ENCODE results near the gene LNP1. TPM values are rescaled to one million over a fixed set of nuclear protein-coding genes. Genes with fewer than 3 reads are reported as not detected.

Gene LNP1
- polyA plus RNA-seq, 1 donor (not counting 4 experiments of a cell fraction or from before 2014, with no cell fraction given), result 0.64 TPM

- TF ChIP-seq CTCF (optimal IDR thresholded peaks at IDR 0.05 in 1 of 3, IDR thresholded peaks at IDR 0.05 in 1 of 3, conservative IDR thresholded peaks at IDR 0.05 in 1 of 3; ENCODE audit: extremely low read depth in 1 of 3, insufficient read depth in 2 of 3, low read length in 3 of 3) (no peak), EZH2 (IDR thresholded peaks at IDR 0.05; ENCODE audit: low read length) (no peak)
- dilution Hi-C loops (cut with MboI; ENCODE audit: extremely low pct_ligation_motif_present, low sequenced_read_pairs), result no loop called here
- H3K27ac ChIP-seq (ENCODE audit: control insufficient read depth, insufficient read depth, low read length), result no peak overlapping the region
- H3K4me3 ChIP-seq (ENCODE audit: control insufficient read depth in 2 of 3, extremely low read depth in 1 of 3, insufficient read depth in 2 of 3, low read depth in 1 of 3, low read length in 3 of 3), result no peak overlapping the region
- no peak overlapping the region for H3K9ac ChIP-seq (ENCODE audit: control insufficient read depth, extremely low read depth, insufficient read depth, low read length)
- H3K79me2 ChIP-seq (ENCODE audit: control insufficient read depth, insufficient read depth, low read length), result no peaks in the 10 kb centered on the region
- H4K20me1 ChIP-seq (ENCODE audit: control insufficient read depth, extremely low read depth, insufficient read depth, low read length), result no peaks in the 10 kb centered on the region
- FAIRE-seq (no peak), DNase-seq (ENCODE audit: low read depth, low spot score) (no peak)
- no peaks in the 10 kb centered on the region for H3K9me3 ChIP-seq (ENCODE audit: control insufficient read depth, low read depth, low read length)
- no peak overlapping the region for H2AFZ ChIP-seq (ENCODE audit: control insufficient read depth, low read length)
- no peaks in the 10 kb centered on the region for H3K9me1 ChIP-seq (ENCODE audit: control insufficient read depth, extremely low read depth, insufficient read depth, low read length)
- H3K27me3 ChIP-seq (ENCODE audit: control insufficient read depth, extremely low read depth, insufficient read depth, low read length), result no peaks in the 10 kb centered on the region
- H3K36me3 ChIP-seq (ENCODE audit: control insufficient read depth in 2 of 2, extremely low read depth in 1 of 2, insufficient read depth in 2 of 2, low read length in 2 of 2), result peaks cover 11 to 13% of the 10 kb centered on the region in 2 experiments
- H3K4me2 ChIP-seq (ENCODE audit: control insufficient read depth, extremely low read depth, insufficient read depth, low read depth, low read length), result no peak overlapping the region
- H3K4me1 ChIP-seq (ENCODE audit: control insufficient read depth, extremely low read depth, insufficient read depth, low read length), result no peaks in the 10 kb centered on the region
Observed at GRCh38 chr3:100376301-100376700, 25.0 kb upstream of the LNP1 start.

GRCh38 chr3:100384733-100385525 is 16.4 kb upstream of the LNP1 start:
- H3K9me3 ChIP-seq (ENCODE audit: control insufficient read depth, low read depth, low read length), result no peaks in the 10 kb centered on the region
- no peak overlapping the region for H3K27ac ChIP-seq (ENCODE audit: control insufficient read depth, insufficient read depth, low read length)
- dilution Hi-C loops (cut with MboI; ENCODE audit: extremely low pct_ligation_motif_present, low sequenced_read_pairs), result no loop called here
- DNase-seq (ENCODE audit: low read depth, low spot score) (no peak), FAIRE-seq (peak; percentile 43)
- H3K79me2 ChIP-seq (ENCODE audit: control insufficient read depth, insufficient read depth, low read length), result peaks cover 29% of the 10 kb centered on the region
- H3K4me1 ChIP-seq (ENCODE audit: control insufficient read depth, extremely low read depth, insufficient read depth, low read length), result no peaks in the 10 kb centered on the region
- H3K4me2 ChIP-seq (ENCODE audit: control insufficient read depth, extremely low read depth, insufficient read depth, low read depth, low read length), result no peak overlapping the region
- peaks cover 6 to 23% of the 10 kb centered on the region in 2 experiments for H3K36me3 ChIP-seq (ENCODE audit: control insufficient read depth in 2 of 2, extremely low read depth in 1 of 2, insufficient read depth in 2 of 2, low read length in 2 of 2)
- H2AFZ ChIP-seq (ENCODE audit: control insufficient read depth, low read length), result no peak overlapping the region
- H3K9ac ChIP-seq (ENCODE audit: control insufficient read depth, extremely low read depth, insufficient read depth, low read length), result no peak overlapping the region
- H3K4me3 ChIP-seq (ENCODE audit: control insufficient read depth in 2 of 3, extremely low read depth in 1 of 3, insufficient read depth in 2 of 3, low read depth in 1 of 3, low read length in 3 of 3), result no peak overlapping the region
- H3K27me3 ChIP-seq (ENCODE audit: control insufficient read depth, extremely low read depth, insufficient read depth, low read length), result no peaks in the 10 kb centered on the region
- TF ChIP-seq CTCF (optimal IDR thresholded peaks at IDR 0.05 in 1 of 3, IDR thresholded peaks at IDR 0.05 in 1 of 3, conservative IDR thresholded peaks at IDR 0.05 in 1 of 3; ENCODE audit: extremely low read depth in 1 of 3, insufficient read depth in 2 of 3, low read length in 3 of 3) (no peak), EZH2 (IDR thresholded peaks at IDR 0.05; ENCODE audit: low read length) (no peak)
- H3K9me1 ChIP-seq (ENCODE audit: control insufficient read depth, extremely low read depth, insufficient read depth, low read length), result peaks cover 2% of the 10 kb centered on the region
- H4K20me1 ChIP-seq (ENCODE audit: control insufficient read depth, extremely low read depth, insufficient read depth, low read length), result no peaks in the 10 kb centered on the region

Data from keratinocyte (primary cell).